SK-N-SH treated with all-trans-retinoic acid at 6 μM for 48 hours (cell line): Measurements from ENCODE around the gene CSF1R.

Experiments
- ARNTL ChIP-seq: fragments of 450-650 bp; formaldehyde crosslinking; IDR thresholded peaks from 2 replicates; pipeline ENCODE4 v1.5.0; 2020; ENCODE audit warnings: low read depth, mild to moderate bottlenecking, moderate library complexity, borderline replicate concordance
- ISL1 ChIP-seq: fragments of 250-450 bp; sonication (Bioruptor Pico); IDR thresholded peaks from 2 replicates; pipeline ENCODE4 v2.1.2; 2022; ENCODE audit warnings: mild to moderate bottlenecking, moderate library complexity
- PPARA ChIP-seq: fragments of 250-450 bp; sonication (Bioruptor Pico); IDR thresholded peaks from 2 replicates; pipeline ENCODE4 v1.5.0; 2020; ENCODE audit warnings: mild to moderate bottlenecking, borderline replicate concordance
- ZC3H10 ChIP-seq: fragments of 250-450 bp; sonication (Bioruptor Pico); IDR thresholded peaks from 2 replicates; pipeline ENCODE4 v1.5.1; 2021; ENCODE audit warnings: mild to moderate bottlenecking, moderate library complexity
- ZFP3 ChIP-seq: fragments of 250-450 bp; sonication (Bioruptor Pico); IDR thresholded peaks from 2 replicates; pipeline ENCODE4 v1.5.0; 2020; ENCODE audit warnings: mild to moderate bottlenecking, moderate library complexity
- ZFP30 ChIP-seq: fragments of 450-650 bp; formaldehyde crosslinking; IDR thresholded peaks from 2 replicates; pipeline ENCODE4 v1.5.0; 2022; ENCODE audit warnings: mild to moderate bottlenecking, moderate library complexity
- ZNF70 ChIP-seq: fragments of 450-650 bp; formaldehyde crosslinking; IDR thresholded peaks from 2 replicates; pipeline ENCODE4 v1.5.0; 2020; ENCODE audit warnings: mild to moderate bottlenecking, moderate library complexity
- ZNF8 ChIP-seq: fragments of 450-650 bp; formaldehyde crosslinking; IDR thresholded peaks from 2 replicates; pipeline ENCODE4 v1.5.0; 2020; ENCODE audit warnings: mild to moderate bottlenecking, moderate library complexity
- TF ChIP-seq, protein P1 (sequence below): fragments of 250-450 bp; sonication (Bioruptor Pico); IDR thresholded peaks from 2 replicates; pipeline ENCODE4 v1.5.0; 2020; ENCODE audit warnings: mild to moderate bottlenecking, moderate library complexity
- TF ChIP-seq, protein P2 (sequence below): fragments of 250-450 bp; sonication (Bioruptor Pico); IDR thresholded peaks from 2 replicates; pipeline ENCODE4 v1.5.1; 2020; ENCODE audit warnings: low read depth, mild to moderate bottlenecking, moderate library complexity
- TF ChIP-seq, protein P3 (sequence below): fragments of 250-450 bp; sonication (Bioruptor Pico); IDR thresholded peaks from 2 replicates; pipeline ENCODE4 v1.8.0; 2020; ENCODE audit warnings: mild to moderate bottlenecking, moderate library complexity, borderline replicate concordance
- TF ChIP-seq, protein P4 (sequence below): fragments of 250-450 bp; sonication (Bioruptor Pico); IDR thresholded peaks from 2 replicates; pipeline ENCODE4 v1.5.1; 2021; ENCODE audit warnings: mild to moderate bottlenecking, moderate library complexity

DNA sequence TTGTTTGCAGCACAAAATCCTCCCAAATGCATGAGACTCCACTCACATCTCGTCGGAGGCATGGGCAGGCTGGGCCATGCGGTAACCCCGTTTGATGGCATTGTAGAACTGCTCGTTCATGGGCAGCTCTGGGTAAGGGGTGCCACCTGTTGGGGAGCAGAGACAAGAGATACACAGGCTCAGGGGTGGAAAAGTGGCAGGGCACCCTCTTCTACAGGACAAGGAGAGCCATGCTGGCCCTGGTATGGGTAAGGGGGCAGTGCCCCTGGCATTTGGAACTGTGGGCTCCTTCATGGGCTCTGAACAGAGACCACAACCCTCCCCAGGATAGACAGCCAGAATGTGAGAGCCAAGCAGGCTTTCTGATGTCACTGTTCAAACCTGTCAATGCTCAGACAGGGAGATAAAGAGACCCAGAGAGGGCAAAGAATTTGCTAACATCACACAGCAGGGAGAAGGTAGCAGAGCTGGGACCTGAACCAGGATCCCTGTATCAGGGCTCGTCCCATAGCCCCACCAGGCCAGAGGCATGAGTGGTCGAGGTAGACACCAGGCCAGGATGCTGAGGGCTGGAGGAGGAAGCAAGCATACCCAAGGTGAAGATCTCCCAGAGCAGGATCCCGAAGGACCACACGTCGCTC is 33.2 kb upstream of the CSF1R start:
- TF ChIP-seq, protein P1, sequence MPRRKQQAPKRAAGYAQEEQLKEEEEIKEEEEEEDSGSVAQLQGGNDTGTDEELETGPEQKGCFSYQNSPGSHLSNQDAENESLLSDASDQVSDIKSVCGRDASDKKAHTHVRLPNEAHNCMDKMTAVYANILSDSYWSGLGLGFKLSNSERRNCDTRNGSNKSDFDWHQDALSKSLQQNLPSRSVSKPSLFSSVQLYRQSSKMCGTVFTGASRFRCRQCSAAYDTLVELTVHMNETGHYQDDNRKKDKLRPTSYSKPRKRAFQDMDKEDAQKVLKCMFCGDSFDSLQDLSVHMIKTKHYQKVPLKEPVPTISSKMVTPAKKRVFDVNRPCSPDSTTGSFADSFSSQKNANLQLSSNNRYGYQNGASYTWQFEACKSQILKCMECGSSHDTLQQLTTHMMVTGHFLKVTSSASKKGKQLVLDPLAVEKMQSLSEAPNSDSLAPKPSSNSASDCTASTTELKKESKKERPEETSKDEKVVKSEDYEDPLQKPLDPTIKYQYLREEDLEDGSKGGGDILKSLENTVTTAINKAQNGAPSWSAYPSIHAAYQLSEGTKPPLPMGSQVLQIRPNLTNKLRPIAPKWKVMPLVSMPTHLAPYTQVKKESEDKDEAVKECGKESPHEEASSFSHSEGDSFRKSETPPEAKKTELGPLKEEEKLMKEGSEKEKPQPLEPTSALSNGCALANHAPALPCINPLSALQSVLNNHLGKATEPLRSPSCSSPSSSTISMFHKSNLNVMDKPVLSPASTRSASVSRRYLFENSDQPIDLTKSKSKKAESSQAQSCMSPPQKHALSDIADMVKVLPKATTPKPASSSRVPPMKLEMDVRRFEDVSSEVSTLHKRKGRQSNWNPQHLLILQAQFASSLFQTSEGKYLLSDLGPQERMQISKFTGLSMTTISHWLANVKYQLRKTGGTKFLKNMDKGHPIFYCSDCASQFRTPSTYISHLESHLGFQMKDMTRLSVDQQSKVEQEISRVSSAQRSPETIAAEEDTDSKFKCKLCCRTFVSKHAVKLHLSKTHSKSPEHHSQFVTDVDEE (CRISPR knock-in tag), result no peak
- no peak for TF ChIP-seq ZFP30 (CRISPR knock-in tag)
- no peak for TF ChIP-seq ZNF70 (CRISPR knock-in tag)
- TF ChIP-seq, protein P2, sequence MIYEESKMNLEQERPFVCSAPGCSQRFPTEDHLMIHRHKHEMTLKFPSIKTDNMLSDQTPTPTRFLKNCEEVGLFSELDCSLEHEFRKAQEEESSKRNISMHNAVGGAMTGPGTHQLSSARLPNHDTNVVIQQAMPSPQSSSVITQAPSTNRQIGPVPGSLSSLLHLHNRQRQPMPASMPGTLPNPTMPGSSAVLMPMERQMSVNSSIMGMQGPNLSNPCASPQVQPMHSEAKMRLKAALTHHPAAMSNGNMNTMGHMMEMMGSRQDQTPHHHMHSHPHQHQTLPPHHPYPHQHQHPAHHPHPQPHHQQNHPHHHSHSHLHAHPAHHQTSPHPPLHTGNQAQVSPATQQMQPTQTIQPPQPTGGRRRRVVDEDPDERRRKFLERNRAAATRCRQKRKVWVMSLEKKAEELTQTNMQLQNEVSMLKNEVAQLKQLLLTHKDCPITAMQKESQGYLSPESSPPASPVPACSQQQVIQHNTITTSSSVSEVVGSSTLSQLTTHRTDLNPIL (CRISPR knock-in tag), result no peak
- no peak for TF ChIP-seq ZFP3 (CRISPR knock-in tag)
- TF ChIP-seq, protein P3, sequence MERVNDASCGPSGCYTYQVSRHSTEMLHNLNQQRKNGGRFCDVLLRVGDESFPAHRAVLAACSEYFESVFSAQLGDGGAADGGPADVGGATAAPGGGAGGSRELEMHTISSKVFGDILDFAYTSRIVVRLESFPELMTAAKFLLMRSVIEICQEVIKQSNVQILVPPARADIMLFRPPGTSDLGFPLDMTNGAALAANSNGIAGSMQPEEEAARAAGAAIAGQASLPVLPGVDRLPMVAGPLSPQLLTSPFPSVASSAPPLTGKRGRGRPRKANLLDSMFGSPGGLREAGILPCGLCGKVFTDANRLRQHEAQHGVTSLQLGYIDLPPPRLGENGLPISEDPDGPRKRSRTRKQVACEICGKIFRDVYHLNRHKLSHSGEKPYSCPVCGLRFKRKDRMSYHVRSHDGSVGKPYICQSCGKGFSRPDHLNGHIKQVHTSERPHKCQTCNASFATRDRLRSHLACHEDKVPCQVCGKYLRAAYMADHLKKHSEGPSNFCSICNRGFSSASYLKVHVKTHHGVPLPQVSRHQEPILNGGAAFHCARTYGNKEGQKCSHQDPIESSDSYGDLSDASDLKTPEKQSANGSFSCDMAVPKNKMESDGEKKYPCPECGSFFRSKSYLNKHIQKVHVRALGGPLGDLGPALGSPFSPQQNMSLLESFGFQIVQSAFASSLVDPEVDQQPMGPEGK (CRISPR knock-in tag), result no peak
- TF ChIP-seq PPARA (CRISPR knock-in tag), result no peak
- TF ChIP-seq ZC3H10 (CRISPR knock-in tag), result no peak
- TF ChIP-seq ARNTL (CRISPR knock-in tag), result no peak
- no peak for TF ChIP-seq ZNF8 (CRISPR knock-in tag)
- TF ChIP-seq, protein P4, sequence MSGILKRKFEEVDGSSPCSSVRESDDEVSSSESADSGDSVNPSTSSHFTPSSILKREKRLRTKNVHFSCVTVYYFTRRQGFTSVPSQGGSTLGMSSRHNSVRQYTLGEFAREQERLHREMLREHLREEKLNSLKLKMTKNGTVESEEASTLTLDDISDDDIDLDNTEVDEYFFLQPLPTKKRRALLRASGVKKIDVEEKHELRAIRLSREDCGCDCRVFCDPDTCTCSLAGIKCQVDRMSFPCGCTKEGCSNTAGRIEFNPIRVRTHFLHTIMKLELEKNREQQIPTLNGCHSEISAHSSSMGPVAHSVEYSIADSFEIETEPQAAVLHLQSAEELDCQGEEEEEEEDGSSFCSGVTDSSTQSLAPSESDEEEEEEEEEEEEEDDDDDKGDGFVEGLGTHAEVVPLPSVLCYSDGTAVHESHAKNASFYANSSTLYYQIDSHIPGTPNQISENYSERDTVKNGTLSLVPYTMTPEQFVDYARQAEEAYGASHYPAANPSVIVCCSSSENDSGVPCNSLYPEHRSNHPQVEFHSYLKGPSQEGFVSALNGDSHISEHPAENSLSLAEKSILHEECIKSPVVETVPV (CRISPR knock-in tag), result no peak
- no peak for TF ChIP-seq ISL1 (CRISPR knock-in tag)
